ENCODE results near the gene TMEM213.

TMEM213 gene

DNA sequence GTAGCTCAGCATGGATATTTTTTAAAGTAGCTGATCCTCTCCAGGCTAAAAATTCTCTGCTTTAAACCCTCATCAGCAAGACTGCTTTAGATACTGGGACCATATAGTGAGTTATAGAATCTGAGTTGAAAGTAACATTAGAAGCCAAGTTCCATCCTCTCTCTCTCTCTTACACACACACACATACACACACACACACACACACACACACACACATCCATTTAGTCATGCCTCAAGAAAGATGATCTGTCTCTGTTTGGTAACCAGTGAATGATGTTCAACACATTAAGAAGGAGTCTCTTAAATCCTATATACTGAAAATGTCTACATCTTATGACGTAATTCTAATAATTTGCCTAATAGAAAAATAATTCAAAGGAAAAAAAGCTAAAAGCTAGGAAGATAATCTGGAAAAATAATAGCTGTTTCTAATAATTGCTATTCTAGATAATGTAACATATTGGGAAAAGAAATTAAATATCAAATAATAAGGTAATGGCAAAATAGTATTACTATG lies 17.1 kb downstream of the TMEM213 start:
- H3K4me3 ChIP-seq (ENCODE audit: low read depth, low read length), result no peak overlapping the region
- TF ChIP-seq, protein P1, sequence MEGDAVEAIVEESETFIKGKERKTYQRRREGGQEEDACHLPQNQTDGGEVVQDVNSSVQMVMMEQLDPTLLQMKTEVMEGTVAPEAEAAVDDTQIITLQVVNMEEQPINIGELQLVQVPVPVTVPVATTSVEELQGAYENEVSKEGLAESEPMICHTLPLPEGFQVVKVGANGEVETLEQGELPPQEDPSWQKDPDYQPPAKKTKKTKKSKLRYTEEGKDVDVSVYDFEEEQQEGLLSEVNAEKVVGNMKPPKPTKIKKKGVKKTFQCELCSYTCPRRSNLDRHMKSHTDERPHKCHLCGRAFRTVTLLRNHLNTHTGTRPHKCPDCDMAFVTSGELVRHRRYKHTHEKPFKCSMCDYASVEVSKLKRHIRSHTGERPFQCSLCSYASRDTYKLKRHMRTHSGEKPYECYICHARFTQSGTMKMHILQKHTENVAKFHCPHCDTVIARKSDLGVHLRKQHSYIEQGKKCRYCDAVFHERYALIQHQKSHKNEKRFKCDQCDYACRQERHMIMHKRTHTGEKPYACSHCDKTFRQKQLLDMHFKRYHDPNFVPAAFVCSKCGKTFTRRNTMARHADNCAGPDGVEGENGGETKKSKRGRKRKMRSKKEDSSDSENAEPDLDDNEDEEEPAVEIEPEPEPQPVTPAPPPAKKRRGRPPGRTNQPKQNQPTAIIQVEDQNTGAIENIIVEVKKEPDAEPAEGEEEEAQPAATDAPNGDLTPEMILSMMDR (IDR thresholded peaks at IDR 0.05; ENCODE audit: low read depth, low read length), result no peak

DNA sequence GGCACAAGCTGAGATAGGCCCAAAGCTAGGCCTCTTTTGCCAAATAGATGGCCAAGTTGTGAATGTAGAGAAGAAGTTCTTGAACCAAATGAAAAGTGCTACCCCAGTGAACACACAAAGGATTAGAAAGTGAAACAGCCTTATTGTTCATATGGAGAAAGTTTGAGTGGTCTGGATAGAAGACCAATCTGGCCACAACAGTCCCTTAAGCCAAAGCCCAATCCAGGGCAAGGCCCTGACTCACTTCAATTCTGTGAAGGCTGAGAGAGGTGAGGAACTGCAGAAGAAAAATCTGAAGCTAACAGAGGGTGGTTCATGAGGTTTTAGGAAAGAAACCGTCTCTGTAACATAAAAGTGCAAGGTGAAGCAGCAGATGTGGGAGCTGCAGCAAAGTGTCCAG lies 18.9 kb downstream of the TMEM213 start:
- TF ChIP-seq, protein P1 (IDR thresholded peaks at IDR 0.05; ENCODE audit: low read depth, low read length), result no peak

DNA sequence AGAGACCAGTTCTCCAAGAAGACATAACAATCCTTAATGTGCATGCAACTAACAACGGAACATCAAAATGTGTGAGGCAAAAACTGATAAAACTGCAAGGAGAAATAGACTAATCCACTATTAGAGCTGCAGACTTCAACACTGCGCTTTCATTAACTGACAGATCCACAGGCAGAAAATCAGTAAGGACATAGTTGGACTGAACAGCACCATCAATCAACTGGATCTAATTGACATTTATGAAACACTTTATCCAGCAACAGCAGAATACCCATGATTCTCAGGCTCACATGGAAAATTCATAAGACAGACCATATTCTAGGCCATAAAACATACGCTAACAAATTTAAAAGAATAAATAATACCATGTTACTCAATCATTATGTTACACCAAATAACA lies 21.8 kb downstream of the TMEM213 start:
- TF ChIP-seq, protein P1 (IDR thresholded peaks at IDR 0.05; ENCODE audit: low read depth, low read length), result no peak
- H3K4me3 ChIP-seq (ENCODE audit: low read depth, low read length), result no peak overlapping the region

More for the DNA sequence above, 18.9 kb downstream of the TMEM213 start:
- H3K4me3 ChIP-seq (ENCODE audit: low read depth, low read length), result no peak overlapping the region

DNA sequence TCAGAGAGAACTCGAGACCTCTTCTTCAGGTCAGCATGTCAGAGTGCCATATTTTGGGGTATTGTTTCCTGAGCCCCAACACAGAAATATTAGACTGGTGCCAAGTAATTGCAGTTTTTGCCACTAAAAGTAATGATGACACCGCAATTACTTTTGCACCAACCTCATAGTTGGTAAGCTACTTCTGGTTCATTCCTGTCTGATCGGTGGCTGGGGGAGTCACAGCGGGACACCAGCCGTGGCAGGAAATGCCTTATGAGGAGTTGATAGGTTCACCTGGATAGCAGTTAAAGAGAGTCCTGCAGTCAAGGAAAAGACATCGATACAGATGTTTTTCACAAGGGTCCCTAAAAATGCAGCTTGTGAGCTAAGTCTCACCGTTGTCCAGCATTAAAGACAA lies 24.1 kb downstream of the TMEM213 start:
- no peak overlapping the region for H3K4me3 ChIP-seq (ENCODE audit: low read depth, low read length)
- TF ChIP-seq, protein P1 (IDR thresholded peaks at IDR 0.05; ENCODE audit: low read depth, low read length), result no peak

DNA sequence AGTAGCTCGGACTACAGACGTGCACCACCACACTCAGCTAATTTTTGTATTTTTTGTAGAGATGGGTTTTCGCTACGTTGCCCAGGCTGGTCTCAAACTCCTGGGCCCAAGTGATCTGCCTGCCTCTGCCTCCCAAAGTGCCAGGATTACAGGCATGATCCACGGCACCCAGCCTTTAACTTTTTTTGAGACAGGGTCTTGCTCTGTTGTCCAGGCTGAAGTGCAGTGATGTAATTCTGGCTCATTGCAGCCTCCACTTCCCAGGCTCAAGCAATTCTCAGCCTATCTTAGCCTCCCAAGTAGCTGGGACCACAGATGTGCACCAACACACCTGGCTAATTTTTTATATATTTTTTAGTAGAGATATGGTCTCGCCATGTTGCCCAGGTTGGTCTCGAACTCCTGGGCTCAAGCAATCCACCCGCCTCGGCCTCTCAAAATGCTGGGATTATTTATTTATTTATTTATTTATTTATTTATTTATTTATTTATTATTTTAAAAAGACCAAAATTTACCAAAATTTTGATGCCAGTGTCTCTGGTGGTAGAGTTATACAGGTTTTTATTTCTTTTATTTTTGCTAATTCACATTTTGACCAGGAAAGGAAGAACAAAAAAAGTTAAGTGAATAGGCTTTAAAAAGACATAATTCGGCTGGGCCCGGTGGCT lies 25.2 kb downstream of the TMEM213 start:
- H3K4me3 ChIP-seq (ENCODE audit: low read depth, low read length), result no peak overlapping the region
- TF ChIP-seq, protein P1 (IDR thresholded peaks at IDR 0.05; ENCODE audit: low read depth, low read length), result no peak

DNA sequence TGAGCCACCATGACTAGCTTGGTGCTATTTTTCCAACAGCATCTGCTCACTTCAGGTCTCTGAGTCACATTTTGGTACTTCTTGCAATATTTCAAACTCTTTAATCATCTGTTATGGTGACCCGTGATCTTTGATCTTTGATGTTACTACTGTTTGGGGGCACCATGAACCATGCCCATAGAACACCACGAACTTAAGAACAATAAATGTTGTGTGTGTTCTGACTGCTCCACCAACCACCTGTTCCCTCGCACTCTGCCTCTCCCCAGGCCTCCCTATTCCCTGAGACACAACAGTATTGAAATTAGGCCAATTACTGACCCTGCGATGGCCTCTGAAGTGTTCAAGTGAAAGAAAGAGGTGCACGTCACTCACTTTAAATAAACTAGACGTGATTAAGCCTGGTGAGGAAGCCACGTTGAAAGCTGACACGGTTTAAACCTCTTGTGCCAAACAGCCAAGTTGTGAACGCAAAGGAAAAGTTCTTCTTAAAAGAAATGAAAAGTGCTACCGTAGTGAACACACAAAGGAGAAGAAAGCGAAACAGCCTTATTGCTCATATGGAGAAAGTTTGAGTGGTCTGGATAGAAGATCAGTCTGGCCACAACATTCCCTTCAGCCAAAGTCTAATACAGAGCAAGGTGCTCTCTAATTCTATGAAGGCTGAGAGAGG lies 27.4 kb downstream of the TMEM213 start:
- TF ChIP-seq, protein P1 (IDR thresholded peaks at IDR 0.05; ENCODE audit: low read depth, low read length), result no peak
- no peak overlapping the region for H3K4me3 ChIP-seq (ENCODE audit: low read depth, low read length)

DNA sequence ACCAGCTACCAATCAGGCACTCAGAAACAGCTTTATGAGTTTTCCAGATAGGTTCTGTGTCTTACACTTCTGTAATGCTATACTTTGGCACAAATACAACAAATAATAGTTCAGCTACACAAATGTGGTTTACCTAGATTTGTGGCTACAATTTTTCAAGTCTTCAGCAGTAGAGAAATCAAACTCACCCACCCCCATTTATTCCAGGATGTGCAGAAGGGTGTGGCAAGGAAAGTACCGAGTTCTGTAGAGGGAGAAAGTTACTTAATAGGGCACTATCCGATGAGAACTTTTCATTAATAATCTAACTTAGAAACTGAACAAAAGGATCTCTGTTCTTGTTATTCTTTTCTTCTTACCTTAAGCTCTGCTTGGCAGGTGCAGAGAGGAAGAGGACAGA lies 30.5 kb downstream of the TMEM213 start:
- no peak overlapping the region for H3K4me3 ChIP-seq (ENCODE audit: low read depth, low read length)
- TF ChIP-seq, protein P1 (IDR thresholded peaks at IDR 0.05; ENCODE audit: low read depth, low read length), result no peak

All from WI38 (cell line).